Astrocyte (in vitro differentiated cells and primary cell): ENCODE results near the gene PLD5. TPM values are rescaled to one million over a fixed set of nuclear protein-coding genes. Genes with fewer than 3 reads are reported as not detected.

ENCODE experiments used
- DNase-seq: peaks from one replicate; pipeline ENCODE4 v3.0.0-alpha.2; 2010; ENCODE audit warnings: low read depth
- FAIRE-seq: peaks from 2 replicates; lab custom pipeline; 2011; peaks lifted over from hg19 to GRCh38; lab: Jason Lieb, UNC
- H2AFZ ChIP-seq: 2 replicates; pipeline ENCODE4 v1.6.0; 2012; ENCODE audit warnings: low read depth, low read length, inconsistent platforms
- H3K27ac ChIP-seq: 2 replicates; pipeline ENCODE4 v1.5.1; 2011; ENCODE audit warnings: low read depth, low read length, inconsistent platforms
- H3K27me3 ChIP-seq: 2 replicates; pipeline ENCODE4 v1.6.0; 2011; ENCODE audit warnings: low read length, inconsistent platforms; ENCODE audit not compliant: insufficient read depth
- H3K36me3 ChIP-seq: 2 replicates; pipeline ENCODE4 v1.5.1; 2011; ENCODE audit warnings: low read length, inconsistent platforms; ENCODE audit not compliant: insufficient read depth
- H3K4me1 ChIP-seq: 2 replicates; pipeline ENCODE4 v1.5.1; 2011; ENCODE audit warnings: low read length, inconsistent platforms; ENCODE audit not compliant: insufficient read depth
- H3K4me2 ChIP-seq: 2 replicates; pipeline ENCODE4 v1.6.0; 2012; ENCODE audit warnings: low read length, inconsistent platforms
- H3K4me3 ChIP-seq: 2 replicates; pipeline ENCODE4 v1.5.1; 2011; ENCODE audit warnings: low read depth, mild to moderate bottlenecking, low read length, inconsistent platforms; ENCODE audit not compliant: insufficient read depth
- H3K79me2 ChIP-seq: 2 replicates; pipeline ENCODE4 v1.6.0; 2012; ENCODE audit warnings: mild to moderate bottlenecking, low read length, inconsistent platforms; ENCODE audit not compliant: insufficient read depth
- H3K9ac ChIP-seq: 2 replicates; pipeline ENCODE4 v1.6.0; 2012; ENCODE audit warnings: mild to moderate bottlenecking, low read length, inconsistent platforms
- H3K9me3 ChIP-seq: 2 replicates; pipeline ENCODE4 v1.5.1; 2012; ENCODE audit warnings: low read depth, mild to moderate bottlenecking, low read length, inconsistent platforms; ENCODE audit not compliant: insufficient read depth
- H4K20me1 ChIP-seq: 2 replicates; pipeline ENCODE4 v1.6.0; 2012; ENCODE audit warnings: low read length, inconsistent platforms; ENCODE audit not compliant: insufficient read depth
- H3K27ac Mint-ChIP-seq: one replicate; pipeline ENCODE4 v1.8.0; 2021; ENCODE audit warnings: mild to moderate bottlenecking, mixed read lengths; ENCODE audit not compliant: unreplicated experiment
- H3K27me3 Mint-ChIP-seq: one replicate; pipeline ENCODE4 v1.8.0; 2021; ENCODE audit warnings: low read depth, mixed read lengths; ENCODE audit not compliant: unreplicated experiment
- H3K36me3 Mint-ChIP-seq: one replicate; pipeline ENCODE4 v1.8.0; 2021; ENCODE audit warnings: low read depth, mixed read lengths; ENCODE audit not compliant: unreplicated experiment
- H3K4me1 Mint-ChIP-seq: one replicate; pipeline ENCODE4 v1.8.0; 2021; ENCODE audit warnings: low read depth, mixed read lengths; ENCODE audit not compliant: unreplicated experiment
- H3K4me3 Mint-ChIP-seq: one replicate; pipeline ENCODE4 v1.8.0; 2021; ENCODE audit warnings: mild to moderate bottlenecking, moderate library complexity, mixed read lengths; ENCODE audit not compliant: unreplicated experiment
- H3K9me3 Mint-ChIP-seq: one replicate; pipeline ENCODE4 v1.8.0; 2021; ENCODE audit warnings: mild to moderate bottlenecking, mixed read lengths; ENCODE audit not compliant: unreplicated experiment
- CTCF ChIP-seq: IDR thresholded peaks from 2 replicates; pipeline ENCODE4 v1.5.1; 2011; ENCODE audit warnings: low read depth, mild to moderate bottlenecking, inconsistent platforms, low read length, moderate library complexity; ENCODE audit not compliant: insufficient read depth
- EZH2 ChIP-seq: IDR thresholded peaks from 2 replicates; pipeline ENCODE4 v1.6.1; 2012; ENCODE audit warnings: mild to moderate bottlenecking, low read length, inconsistent platforms; ENCODE audit not compliant: insufficient read depth
- total RNA-seq: library from RNA; stranded (reverse); gene quantifications from 2 replicates; pipeline ENCODE4 v1.2.1, GENCODE V29; 2021

PLD5 gene
- total RNA-seq, 1 donor from 2014 or later: 4.9 TPM

- Mint-ChIP-seq H3K27me3 (no peaks in the 10 kb centered on the region), H3K27ac (no peak overlapping the region)
- FAIRE-seq: no peak
Observed at GRCh38 chr1:242219905-242220304, 304.6 kb downstream of the PLD5 start.

GRCh38 chr1:242219298-242219901 is 305.1 kb downstream of the PLD5 start:
- Mint-ChIP-seq H3K9me3 (peaks cover 9% of the 10 kb centered on the region), H3K27me3 (no peaks in the 10 kb centered on the region), H3K4me3 (no peak overlapping the region), H3K4me1 (no peaks in the 10 kb centered on the region), H3K36me3 (no peaks in the 10 kb centered on the region), H3K27ac (no peak overlapping the region)
- no peak overlapping the region for H3K9ac ChIP-seq
- no peaks in the 10 kb centered on the region for H3K79me2 ChIP-seq
- no peak for FAIRE-seq
- H3K27ac ChIP-seq: no peak overlapping the region
- H3K4me1 ChIP-seq: no peaks in the 10 kb centered on the region
- H3K36me3 ChIP-seq: no peaks in the 10 kb centered on the region
- peaks cover 2% of the 10 kb centered on the region for H3K9me3 ChIP-seq
- H3K27me3 ChIP-seq: no peaks in the 10 kb centered on the region
- no peak for TF ChIP-seq EZH2
- TF ChIP-seq CTCF: no peak
- H4K20me1 ChIP-seq: no peaks in the 10 kb centered on the region
- DNase-seq: no peak
- H3K4me3 ChIP-seq: no peak overlapping the region
- H2AFZ ChIP-seq: no peak overlapping the region
- H3K4me2 ChIP-seq: no peak overlapping the region

More at GRCh38 chr1:242219905-242220304, 304.6 kb downstream of the PLD5 start:
- TF ChIP-seq EZH2 (no peak), CTCF (no peak)
- no peak overlapping the region for H3K4me3 ChIP-seq
- no peaks in the 10 kb centered on the region for H3K36me3 Mint-ChIP-seq
- no peak overlapping the region for H3K27ac ChIP-seq
- peaks cover 2% of the 10 kb centered on the region for H3K9me3 ChIP-seq
- H3K4me3 Mint-ChIP-seq: no peak overlapping the region
- H3K9me3 Mint-ChIP-seq: peaks cover 9% of the 10 kb centered on the region
- H3K4me2 ChIP-seq: no peak overlapping the region
- H3K4me1 ChIP-seq: no peaks in the 10 kb centered on the region
- no peaks in the 10 kb centered on the region for H4K20me1 ChIP-seq
- H3K79me2 ChIP-seq: no peaks in the 10 kb centered on the region
- H3K9ac ChIP-seq: no peak overlapping the region
- H2AFZ ChIP-seq: no peak overlapping the region
- H3K27me3 ChIP-seq: no peaks in the 10 kb centered on the region
- no peaks in the 10 kb centered on the region for H3K36me3 ChIP-seq
- no peak for DNase-seq
- H3K4me1 Mint-ChIP-seq: peaks cover 3% of the 10 kb centered on the region

GRCh38 chr1:242216368-242216767 is 308.1 kb downstream of the PLD5 start:
- no peak overlapping the region for H3K27ac Mint-ChIP-seq
- FAIRE-seq: no peak
- peaks cover 2% of the 10 kb centered on the region for H3K27me3 Mint-ChIP-seq

More at GRCh38 chr1:242216368-242216767, 308.1 kb downstream of the PLD5 start:
- no peaks in the 10 kb centered on the region for H4K20me1 ChIP-seq
- H3K79me2 ChIP-seq: no peaks in the 10 kb centered on the region
- no peak overlapping the region for H3K4me2 ChIP-seq
- no peak overlapping the region for H2AFZ ChIP-seq
- no peaks in the 10 kb centered on the region for H3K36me3 ChIP-seq
- H3K9ac ChIP-seq: no peak overlapping the region
- H3K4me1 Mint-ChIP-seq: no peaks in the 10 kb centered on the region
- H3K4me3 Mint-ChIP-seq: no peak overlapping the region
- DNase-seq: no peak
- peaks cover 2% of the 10 kb centered on the region for H3K9me3 ChIP-seq
- peaks cover 9% of the 10 kb centered on the region for H3K9me3 Mint-ChIP-seq
- TF ChIP-seq EZH2: no peak
- no peak for TF ChIP-seq CTCF
- H3K36me3 Mint-ChIP-seq: no peaks in the 10 kb centered on the region
- no peak overlapping the region for H3K4me3 ChIP-seq
- no peak overlapping the region for H3K27ac ChIP-seq
- no peaks in the 10 kb centered on the region for H3K4me1 ChIP-seq
- no peaks in the 10 kb centered on the region for H3K27me3 ChIP-seq
